Umbilical cord (tissue), 2 donors: ENCODE results near the gene RIC8B. TPM values are rescaled to one million over a fixed set of nuclear protein-coding genes. Genes with fewer than 3 reads are reported as not detected.
"Not testable (repeated sequence)": the region's sequence is repeated elsewhere in the genome, so short reads cannot be mapped to it uniquely, and the experiment has no call there.

Experiments
- DNase-seq: peaks from one replicate; pipeline ENCODE4 v3.0.0-alpha.2; 2015; ENCODE audit warnings: low spot score
- total RNA-seq: library from RNA; depleted of rRNA; stranded (reverse); fragments of >200 nt; gene quantifications from one replicate; pipeline ENCODE4 v1.2.3, GENCODE V29; 2014; ENCODE audit warnings: low replicate concordance; ENCODE audit not compliant: insufficient read depth

RIC8B gene
- total RNA-seq: 25.5 TPM

- DNase-seq: peak; percentile 100
Observed at GRCh38 chr12:106774005-106774807, at the start of gene RIC8B. TSS of gene RIC8B (plus strand) at chr12:106774682. CDS start at chr12:106774746, 64 bp downstream.

GRCh38 chr12:106724934-106725333 lies 49.5 kb upstream of the RIC8B start:
- no peak for DNase-seq

- not testable (repeated sequence) for DNase-seq
Observed at GRCh38 chr12:106726603-106727202, 47.8 kb upstream of the RIC8B start.

- DNase-seq: no peak
Observed at GRCh38 chr12:106729611-106730010, 44.9 kb upstream of the RIC8B start.

- no peak for DNase-seq
Observed at GRCh38 chr12:106732890-106733289, 41.6 kb upstream of the RIC8B start.

- DNase-seq: peak; percentile 5
Observed at GRCh38 chr12:106733660-106734059, 40.8 kb upstream of the RIC8B start.

GRCh38 chr12:106736051-106736957 lies 38.2 kb upstream of the RIC8B start:
- no peak for DNase-seq

- DNase-seq: no peak
Observed at GRCh38 chr12:106739318-106739717, 35.2 kb upstream of the RIC8B start.

GRCh38 chr12:106739815-106740530 lies 34.5 kb upstream of the RIC8B start:
- peak; percentile 8 for DNase-seq

GRCh38 chr12:106740818-106741217 lies 33.7 kb upstream of the RIC8B start:
- no peak for DNase-seq

GRCh38 chr12:106741247-106741646 lies 33.2 kb upstream of the RIC8B start:
- no peak for DNase-seq

- no peak for DNase-seq
Observed at GRCh38 chr12:106743270-106743988, 31.1 kb upstream of the RIC8B start.

GRCh38 chr12:106744600-106744999 lies 29.9 kb upstream of the RIC8B start:
- no peak for DNase-seq

GRCh38 chr12:106745181-106745745 lies 29.2 kb upstream of the RIC8B start:
- DNase-seq: no peak

- DNase-seq: no peak
Observed at GRCh38 chr12:106747973-106748436, 26.5 kb upstream of the RIC8B start.

- DNase-seq: no peak
Observed at GRCh38 chr12:106750524-106750923, 24.0 kb upstream of the RIC8B start.

- DNase-seq: no peak
Observed at GRCh38 chr12:106753526-106753925, 21.0 kb upstream of the RIC8B start.

GRCh38 chr12:106754331-106754730 lies 20.2 kb upstream of the RIC8B start:
- DNase-seq: no peak

GRCh38 chr12:106757623-106758348 lies 16.7 kb upstream of the RIC8B start:
- no peak for DNase-seq
